Brain microvascular endothelial cell (primary cell): Measurements from ENCODE around the gene C18orf32.
A peak's percentile ranks its signal among the peaks of the same experiment; 100 is the strongest.

Experiments
- DNase-seq: peaks from one replicate; pipeline ENCODE4 v3.0.0-alpha.2; 2020
- H3K27ac ChIP-seq: fragments of 250-450 bp; sonication (Bioruptor Pico); 2 replicates; pipeline ENCODE4 v1.5.1; 2020; ENCODE audit warnings: mild to moderate bottlenecking, moderate library complexity
- H3K27me3 ChIP-seq: fragments of 250-450 bp; sonication (Bioruptor Pico); replicated peaks from 2 replicates; pipeline ENCODE4 v1.5.1; 2020; ENCODE audit warnings: mild to moderate bottlenecking
- H3K36me3 ChIP-seq: fragments of 250-450 bp; sonication (Bioruptor Pico); replicated peaks from 2 replicates; pipeline ENCODE4 v1.5.1; 2020; ENCODE audit warnings: mild to moderate bottlenecking
- H3K4me3 ChIP-seq: 2 replicates; pipeline ENCODE4 v1.5.1; 2011; ENCODE audit warnings: low read depth, mild to moderate bottlenecking, control low read depth, low read length, moderate library complexity
- in situ Hi-C: cut with HindIII; loops from 2 replicates; pipeline ENCODE4 v1.10.0; 2017; ENCODE audit warnings: low sequenced_read_pairs, low pct_ligation_motif_present
- TF ChIP-seq, protein P1 (sequence below): IDR thresholded peaks from 2 replicates; pipeline ENCODE4 v1.5.1; 2011; ENCODE audit warnings: low read depth, mild to moderate bottlenecking, moderate library complexity, low read length, control low read depth, inconsistent platforms; ENCODE audit errors: missing control alignments

Gene C18orf32

GRCh38 chr18:49487711-49488310, 777 bp upstream of the C18orf32 start:
- in situ Hi-C loops = no loop called here

GRCh38 chr18:49486606-49486952, 455 bp downstream of the C18orf32 start:
- peaks cover 47% of the 10 kb centered on the region for H3K36me3 ChIP-seq
- in situ Hi-C loops = no loop called here
- no peaks in the 10 kb centered on the region for H3K27me3 ChIP-seq
- TF ChIP-seq, protein P1, sequence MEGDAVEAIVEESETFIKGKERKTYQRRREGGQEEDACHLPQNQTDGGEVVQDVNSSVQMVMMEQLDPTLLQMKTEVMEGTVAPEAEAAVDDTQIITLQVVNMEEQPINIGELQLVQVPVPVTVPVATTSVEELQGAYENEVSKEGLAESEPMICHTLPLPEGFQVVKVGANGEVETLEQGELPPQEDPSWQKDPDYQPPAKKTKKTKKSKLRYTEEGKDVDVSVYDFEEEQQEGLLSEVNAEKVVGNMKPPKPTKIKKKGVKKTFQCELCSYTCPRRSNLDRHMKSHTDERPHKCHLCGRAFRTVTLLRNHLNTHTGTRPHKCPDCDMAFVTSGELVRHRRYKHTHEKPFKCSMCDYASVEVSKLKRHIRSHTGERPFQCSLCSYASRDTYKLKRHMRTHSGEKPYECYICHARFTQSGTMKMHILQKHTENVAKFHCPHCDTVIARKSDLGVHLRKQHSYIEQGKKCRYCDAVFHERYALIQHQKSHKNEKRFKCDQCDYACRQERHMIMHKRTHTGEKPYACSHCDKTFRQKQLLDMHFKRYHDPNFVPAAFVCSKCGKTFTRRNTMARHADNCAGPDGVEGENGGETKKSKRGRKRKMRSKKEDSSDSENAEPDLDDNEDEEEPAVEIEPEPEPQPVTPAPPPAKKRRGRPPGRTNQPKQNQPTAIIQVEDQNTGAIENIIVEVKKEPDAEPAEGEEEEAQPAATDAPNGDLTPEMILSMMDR = no peak
- DNase-seq = no peak
- H3K27ac ChIP-seq = peak overlapping the region; percentile 86
- H3K4me3 ChIP-seq = peak overlapping the region; percentile 71

More at GRCh38 chr18:49487711-49488310, 777 bp upstream of the C18orf32 start:
- Histone ChIP-seq H3K27me3 (no peaks in the 10 kb centered on the region), H3K36me3 (peaks cover 43% of the 10 kb centered on the region), H3K27ac (peak overlapping the region; percentile 86), H3K4me3 (peak overlapping the region; percentile 71)
- TF ChIP-seq, protein P1 = no peak
- no peak for DNase-seq

DNA sequence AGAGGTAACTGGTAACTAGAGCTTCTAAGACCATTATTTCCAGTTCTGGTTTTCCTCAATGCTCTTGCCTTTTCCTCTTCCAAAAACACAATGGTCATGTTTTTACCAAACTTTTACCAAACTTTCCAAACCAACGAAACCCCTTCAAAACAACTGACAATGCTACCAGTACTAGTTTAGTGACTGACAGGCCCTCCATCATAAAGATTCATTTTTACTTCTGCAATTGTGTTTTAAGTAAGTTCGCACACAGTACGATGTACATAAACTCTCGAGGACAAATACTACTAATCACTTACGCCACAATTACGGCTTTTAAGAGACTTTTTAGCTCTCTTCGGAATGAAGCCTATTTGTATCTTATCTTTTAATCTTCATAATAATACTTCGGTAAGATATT, 900 bp downstream of the C18orf32 start:
- peaks cover 42% of the 10 kb centered on the region for H3K36me3 ChIP-seq
- in situ Hi-C loops = no loop called here
- peak overlapping the region; percentile 71 for H3K4me3 ChIP-seq
- TF ChIP-seq, protein P1 = no peak
- H3K27me3 ChIP-seq = no peaks in the 10 kb centered on the region
- no peak for DNase-seq
- peak overlapping the region; percentile 86 for H3K27ac ChIP-seq

GRCh38 chr18:49483198-49483597, 3.8 kb downstream of the C18orf32 start:
- in situ Hi-C loops = no loop called here
- H3K4me3 ChIP-seq = no peak overlapping the region
- TF ChIP-seq, protein P1 = no peak
- no peak for DNase-seq
- H3K27ac ChIP-seq = no peak overlapping the region
- H3K36me3 ChIP-seq = peaks cover 32% of the 10 kb centered on the region
- H3K27me3 ChIP-seq = no peaks in the 10 kb centered on the region

DNA sequence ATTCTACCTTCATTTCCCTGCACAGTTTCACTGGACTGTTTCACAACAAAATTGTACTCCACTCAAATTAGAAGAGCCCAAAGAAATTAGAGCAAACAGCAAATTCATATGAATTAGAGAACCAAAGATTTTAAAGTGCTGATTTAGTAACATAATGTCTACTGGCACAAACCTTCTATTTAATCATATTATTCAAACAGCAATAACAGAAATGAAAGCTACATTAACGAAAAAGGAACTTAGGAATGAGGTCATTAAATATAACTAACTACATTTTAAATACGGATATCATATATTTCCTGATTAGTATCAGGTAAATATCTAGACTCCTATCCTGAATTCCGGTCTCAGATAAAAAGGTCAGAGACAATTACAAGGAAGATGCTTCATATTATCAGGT, 5.1 kb downstream of the C18orf32 start:
- peaks cover 26% of the 10 kb centered on the region for H3K36me3 ChIP-seq
- H3K4me3 ChIP-seq = no peak overlapping the region
- no peak overlapping the region for H3K27ac ChIP-seq
- H3K27me3 ChIP-seq = no peaks in the 10 kb centered on the region
- in situ Hi-C loops = no loop called here
- no peak for DNase-seq
- TF ChIP-seq, protein P1 = no peak

- TF ChIP-seq, protein P1 = no peak
- Histone ChIP-seq H3K36me3 (peaks cover 26% of the 10 kb centered on the region), H3K4me3 (no peak overlapping the region), H3K27ac (no peak overlapping the region), H3K27me3 (no peaks in the 10 kb centered on the region)
- no peak for DNase-seq
- in situ Hi-C loops = no loop called here
Measured at GRCh38 chr18:49481317-49481716, 5.7 kb downstream of the C18orf32 start.
